Measurements from ENCODE around the gene DOCK9. TPM values are rescaled to one million over a fixed set of nuclear protein-coding genes. Genes with fewer than 3 reads are reported as not detected.

Gene DOCK9
- total RNA-seq, 4 donors from 2014 or later, result 94.7 to 240 (median 150) TPM

DNA sequence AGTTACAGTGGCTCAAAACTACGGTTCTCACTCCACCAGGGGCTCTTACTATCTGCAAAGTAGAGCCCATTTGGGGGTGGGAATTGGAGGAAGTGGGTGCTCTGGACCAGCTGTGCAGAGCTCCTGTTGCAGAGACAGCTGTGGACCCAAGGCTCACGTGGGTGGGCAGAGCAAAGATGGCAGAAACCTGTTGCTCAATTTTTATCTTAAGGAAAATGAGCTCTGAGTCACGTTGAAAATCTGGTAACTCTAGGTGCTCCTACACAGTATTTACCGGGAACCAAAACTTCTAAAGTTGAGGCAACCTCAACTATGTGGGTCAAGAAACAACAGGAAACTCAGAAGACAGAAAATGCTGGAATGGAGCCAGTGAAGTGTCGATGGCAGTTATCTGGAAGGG is 195.2 kb downstream of the DOCK9 start:
- Histone ChIP-seq H3K27ac (no peak overlapping the region), H3K27me3 (peaks cover 0 to 21% (median 0%) of the 10 kb centered on the region in 4 donors), H3K4me3 (no peak overlapping the region), H3K36me3 (no peaks in the 10 kb centered on the region), H3K9me3 (no peaks in the 10 kb centered on the region), H3K4me1 (no peaks in the 10 kb centered on the region)
- WGBS, 2 donors, result 36 to 50% methylated on average over 5 of the region's 5 CpGs
- no peak for TF ChIP-seq POLR2A (IDR thresholded peaks at IDR 0.05)
- no peak for TF ChIP-seq CTCF (IDR thresholded peaks at IDR 0.05)
- DNase-seq, result no peak
- intact Hi-C loops (cut with DNase I), result no loop called here

- TF ChIP-seq CTCF (IDR thresholded peaks at IDR 0.05) (no peak), POLR2A (IDR thresholded peaks at IDR 0.05) (no peak)
- H3K4me1 ChIP-seq, result no peaks in the 10 kb centered on the region
- H3K27ac ChIP-seq, result no peak overlapping the region
- no peaks in the 10 kb centered on the region for H3K9me3 ChIP-seq
- H3K27me3 ChIP-seq, result peaks cover 0 to 19% (median 0%) of the 10 kb centered on the region in 4 donors
- intact Hi-C loops (cut with DNase I), result no loop called here
- H3K4me3 ChIP-seq, result no peak overlapping the region
- 83 to 92% methylated on average over 4 to 6 of the region's 7 CpGs for WGBS, 2 donors
- no peaks in the 10 kb centered on the region for H3K36me3 ChIP-seq
- DNase-seq, result no peak
These were observed 196.0 kb downstream of the DOCK9 start for GRCh38 chr13:98781905-98782304.

GRCh38 chr13:98781470-98781869 is 196.4 kb downstream of the DOCK9 start:
- TF ChIP-seq CTCF (IDR thresholded peaks at IDR 0.05) (no peak), POLR2A (IDR thresholded peaks at IDR 0.05) (no peak)
- Histone ChIP-seq H3K4me3 (no peak overlapping the region), H3K9me3 (no peaks in the 10 kb centered on the region), H3K4me1 (no peaks in the 10 kb centered on the region), H3K27ac (no peak overlapping the region), H3K36me3 (no peaks in the 10 kb centered on the region), H3K27me3 (peaks cover 0 to 15% (median 0%) of the 10 kb centered on the region in 4 donors)
- no peak for DNase-seq
- 72 to 82% methylated on average over 9 to 11 of the region's 11 CpGs for WGBS, 2 donors
- intact Hi-C loops (cut with DNase I), result no loop called here

DNA sequence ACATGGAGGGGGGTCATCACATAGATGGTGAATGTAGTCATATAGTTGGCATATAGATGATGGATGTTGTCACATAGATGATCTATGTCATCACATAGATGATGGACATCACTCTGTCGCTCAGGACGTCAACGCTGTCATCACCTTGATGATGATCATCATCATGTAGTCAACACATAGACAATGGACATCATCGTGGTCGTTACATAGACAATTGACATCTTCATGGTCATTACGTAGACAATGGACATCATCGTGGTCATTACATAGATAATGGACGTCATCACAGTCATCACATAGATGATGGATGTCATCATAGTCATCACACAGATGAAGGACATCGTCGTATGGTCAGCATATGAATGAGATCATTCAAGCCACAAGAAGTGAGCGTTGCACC is 196.8 kb downstream of the DOCK9 start:
- intact Hi-C loops (cut with DNase I), result no loop called here
- Histone ChIP-seq H3K36me3 (no peaks in the 10 kb centered on the region), H3K4me3 (no peak overlapping the region), H3K27me3 (peaks cover 0 to 15% (median 0%) of the 10 kb centered on the region in 4 donors), H3K4me1 (no peaks in the 10 kb centered on the region), H3K27ac (no peak overlapping the region), H3K9me3 (no peaks in the 10 kb centered on the region)
- whole genome bisulfite sequencing, 2 donors, result 71 to 73% methylated on average over 10 to 11 of the region's 11 CpGs
- TF ChIP-seq CTCF (IDR thresholded peaks at IDR 0.05) (no peak), POLR2A (IDR thresholded peaks at IDR 0.05) (no peak)
- DNase-seq, result no peak

DNA sequence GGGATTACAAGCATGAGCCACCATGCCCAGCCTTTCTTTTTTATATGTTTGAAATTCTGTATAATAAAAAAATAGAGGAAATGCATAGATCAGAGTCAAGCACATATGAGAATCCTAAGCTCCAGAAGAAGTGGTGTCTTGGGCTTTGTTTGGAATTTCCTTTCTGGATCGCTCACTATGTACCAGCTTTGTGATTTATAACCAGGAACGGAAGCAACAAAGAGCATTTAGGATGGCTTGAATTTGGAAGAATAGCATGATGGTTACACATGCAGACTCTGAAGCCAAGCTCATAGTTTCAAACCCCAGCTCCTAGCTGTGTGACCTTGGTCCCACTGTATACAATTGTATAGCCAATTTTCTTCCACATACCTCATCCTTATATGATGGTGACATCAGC is 197.4 kb downstream of the DOCK9 start:
- DNase-seq, result no peak
- Histone ChIP-seq H3K27me3 (peaks cover 0 to 15% (median 0%) of the 10 kb centered on the region in 4 donors), H3K4me1 (no peaks in the 10 kb centered on the region), H3K27ac (no peak overlapping the region), H3K36me3 (no peaks in the 10 kb centered on the region), H3K4me3 (no peak overlapping the region), H3K9me3 (no peaks in the 10 kb centered on the region)
- WGBS, 2 donors, result 68 to 77% methylated on average over 2 of the region's 2 CpGs
- TF ChIP-seq CTCF (IDR thresholded peaks at IDR 0.05), result no peak
- no peak for TF ChIP-seq POLR2A (IDR thresholded peaks at IDR 0.05)
- intact Hi-C loops (cut with DNase I), result no loop called here

All from esophagus squamous epithelium (tissue), 5 donors.